Right lobe of liver (tissue), 6 donors: Measurements from ENCODE around the gene SIN3A. TPM values are rescaled to one million over a fixed set of nuclear protein-coding genes. Genes with fewer than 3 reads are reported as not detected.

ENCODE experiments used
- ATAC-seq, 4 donors: fragments of 200-7000 bp; cut with Tn5 transposase; one replicate each; pipeline ENCODE4 v1.9.1; 2020; ENCODE audit warnings: mild to moderate bottlenecking in 4 of 4, moderate library complexity in 4 of 4
- DNase-seq, 3 donors: peaks; one replicate each; pipeline ENCODE4 v3.0.0-alpha.2; 2020
- H3K27ac ChIP-seq, 3 donors: fragments of 200-600 bp; one replicate each; pipeline ENCODE4 v1.8.0; 2022
- H3K27me3 ChIP-seq, 2 donors: fragments of 200-600 bp; one replicate each; pipeline ENCODE4 v1.8.0; 2022
- H3K36me3 ChIP-seq, 4 donors: fragments of 200-600 bp; sonication (generic) in 1 of 4; one replicate each; pipeline versions ENCODE4 v1.5.1 to v1.8.0; 2017 to 2022; ENCODE audit warnings: control low read depth in 1 of 4
- H3K4me1 ChIP-seq, 4 donors: fragments of 200-600 bp; sonication (generic) in 1 of 4; one replicate each; pipeline versions ENCODE4 v1.5.1 to v1.8.0; 2017 to 2022; ENCODE audit warnings: control low read depth in 1 of 4
- H3K4me3 ChIP-seq, 3 donors: fragments of 200-600 bp; one replicate each; pipeline ENCODE4 v1.8.0; 2022
- H3K9me3 ChIP-seq, 4 donors: fragments of 200-600 bp; sonication (generic) in 1 of 4; one replicate each; pipeline versions ENCODE4 v1.5.1 to v1.8.0; 2017 to 2022; ENCODE audit warnings: control low read depth in 1 of 4
- CTCF ChIP-seq, 4 donors: fragments of 200-600 bp in 3 of 4; fragments of 450-650 bp in 1 of 4; IDR thresholded peaks; one replicate each; pipeline versions ENCODE4 v1.5.1 to v1.8.0; 2016 to 2022; ENCODE audit warnings: antibody characterized with exemption in 4 of 4, mild to moderate bottlenecking in 2 of 4
- POLR2A ChIP-seq: fragments of 450-650 bp; IDR thresholded peaks from one replicate; pipeline ENCODE4 v1.6.1; 2017; ENCODE audit warnings: antibody characterized with exemption, mild to moderate bottlenecking
- WGBS: methylation state at CpG from one replicate; pipeline ENCODE4 v1.1.6; 2018; ENCODE audit warnings: low coverage, low lambda C conversion rate; ENCODE audit not compliant: insufficient coverage; ENCODE audit errors: missing lambda C conversion rate; 5-methylcytosine and 5-hydroxymethylcytosine counted together
- intact Hi-C, 2 donors: fragments of 100-400 bp; cut with DNase I; formaldehyde crosslinking; loops; one replicate each; pipeline versions ENCODE4 v1.11.2 to v1.14.1; 2022
- total RNA-seq, 6 experiments: library from RNA; depleted of rRNA in 2 of 6; stranded (reverse); fragments of >200 nt in 2 of 6; fragmentation: NEBNext Ultra II Directional in 3 of 6; extraction: Animal tissue kit (Norgen Biotek cat#: 25700) in 3 of 6; gene quantifications; one replicate each; pipeline versions ENCODE4 v1.1.0 to v1.2.4, GENCODE V29; 2016 to 2023
- donor health status: DM: no; HTN: yes; CAD: no.
- donor health status: DM: no; HTN: no; CAD: no.
- donor health status: DM: no; HTN: no; CAD: no.
- donor health status: DM: no; HTN: yes; CAD: no.
- donor health status: DM: no; HTN: yes; CAD: no.

Gene SIN3A
- total RNA-seq, 6 experiments from 2014 or later: 10.0 to 21.6 (median 20.5) TPM

GRCh38 chr15:75362642-75363249, 88.7 kb downstream of the SIN3A start:
- no peak for ATAC-seq
- no peak for DNase-seq
- peaks cover 0 to 9% (median 2%) of the 10 kb centered on the region in 4 donors for H3K4me1 ChIP-seq
- intact Hi-C loops: no loop called here
- no peak overlapping the region for H3K4me3 ChIP-seq
- WGBS: no CpG with 5 or more reads among the region's 7 CpGs
- H3K27me3 ChIP-seq: no peaks in the 10 kb centered on the region
- H3K36me3 ChIP-seq: peaks cover 0 to 57% (median 21%) of the 10 kb centered on the region in 4 donors
- no peak overlapping the region for H3K27ac ChIP-seq
- no peaks in the 10 kb centered on the region for H3K9me3 ChIP-seq
- TF ChIP-seq CTCF (IDR thresholded peaks at IDR 0.05) (no peak), POLR2A (no peak)

GRCh38 chr15:75361989-75362641, 89.4 kb downstream of the SIN3A start:
- TF ChIP-seq CTCF (IDR thresholded peaks at IDR 0.05): no peak
- TF ChIP-seq POLR2A: no peak
- Histone ChIP-seq H3K27me3 (no peaks in the 10 kb centered on the region), H3K27ac (no peak overlapping the region), H3K4me3 (no peak overlapping the region), H3K9me3 (no peaks in the 10 kb centered on the region), H3K4me1 (peaks cover 0 to 3% (median 0%) of the 10 kb centered on the region in 4 donors), H3K36me3 (peaks cover 0 to 57% (median 21%) of the 10 kb centered on the region in 4 donors)
- DNase-seq (no peak), ATAC-seq (no peak)
- WGBS: no CpG with 5 or more reads among the region's 13 CpGs
- intact Hi-C loops: no loop called here

- no peak overlapping the region for H3K4me3 ChIP-seq
- ATAC-seq: no peak
- DNase-seq: no peak
- intact Hi-C loops: no loop called here
- H3K27me3 ChIP-seq: no peaks in the 10 kb centered on the region
- no peak overlapping the region for H3K27ac ChIP-seq
- WGBS: no CpG with 5 or more reads among the region's 10 CpGs
- TF ChIP-seq POLR2A (no peak), CTCF (IDR thresholded peaks at IDR 0.05) (no peak)
- no peaks in the 10 kb centered on the region for H3K4me1 ChIP-seq
- peaks cover 0 to 56% (median 21%) of the 10 kb centered on the region in 4 donors for H3K36me3 ChIP-seq
- H3K9me3 ChIP-seq: no peaks in the 10 kb centered on the region
These were observed 90.0 kb downstream of the SIN3A start for GRCh38 chr15:75361361-75361988.

GRCh38 chr15:75360856-75361255, 90.6 kb downstream of the SIN3A start:
- H3K36me3 ChIP-seq: peaks cover 0 to 57% (median 18%) of the 10 kb centered on the region in 4 donors
- no peak for TF ChIP-seq POLR2A
- no peak overlapping the region for H3K27ac ChIP-seq
- WGBS: no CpG with 5 or more reads among the region's 7 CpGs
- no peaks in the 10 kb centered on the region for H3K4me1 ChIP-seq
- ATAC-seq (no peak), DNase-seq (no peak)
- no peaks in the 10 kb centered on the region for H3K27me3 ChIP-seq
- no peak overlapping the region for H3K4me3 ChIP-seq
- intact Hi-C loops: no loop called here
- H3K9me3 ChIP-seq: no peaks in the 10 kb centered on the region

GRCh38 chr15:75360391-75360790, 91.1 kb downstream of the SIN3A start:
- H3K4me3 ChIP-seq: no peak overlapping the region
- no peaks in the 10 kb centered on the region for H3K27me3 ChIP-seq
- TF ChIP-seq CTCF (IDR thresholded peaks at IDR 0.05) (no peak), POLR2A (no peak)
- peaks cover 0 to 52% (median 15%) of the 10 kb centered on the region in 4 donors for H3K36me3 ChIP-seq
- ATAC-seq: no peak
- H3K27ac ChIP-seq: no peak overlapping the region
- H3K4me1 ChIP-seq: no peaks in the 10 kb centered on the region
- intact Hi-C loops: no loop called here
- no peaks in the 10 kb centered on the region for H3K9me3 ChIP-seq
- DNase-seq: no peak
- no CpG with 5 or more reads among the region's 1 CpG for WGBS
